GM12801 (cell line): ENCODE measurements around the gene SPDL1.

Experiments
- TF ChIP-seq, protein P1 (sequence below): IDR thresholded peaks from one replicate; pipeline ENCODE4 v1.5.1; 2011; ENCODE audit warnings: control low read depth; ENCODE audit not compliant: insufficient read length; ENCODE audit errors: extremely low read depth

SPDL1 gene

DNA sequence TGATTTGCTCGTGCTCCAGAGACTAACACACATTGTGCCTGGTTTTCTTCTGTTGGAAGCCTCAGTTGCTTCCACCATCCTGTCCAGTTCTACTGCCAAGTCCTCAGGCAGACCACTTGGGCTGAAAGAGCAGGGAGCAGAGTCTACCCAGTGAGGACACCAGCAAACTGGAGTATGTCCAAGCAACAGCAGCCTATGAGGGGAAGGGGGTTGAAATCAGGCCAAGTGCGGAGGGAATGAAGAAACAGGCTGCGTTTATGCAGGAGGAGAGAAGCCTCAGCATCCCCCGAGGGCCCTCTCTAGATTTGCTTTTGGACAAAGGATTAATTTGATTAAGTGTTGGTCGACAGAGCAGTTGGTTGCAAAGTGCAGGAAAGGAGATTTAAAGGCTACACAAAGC lies 68.0 kb downstream of the SPDL1 start:
- TF ChIP-seq, protein P1, sequence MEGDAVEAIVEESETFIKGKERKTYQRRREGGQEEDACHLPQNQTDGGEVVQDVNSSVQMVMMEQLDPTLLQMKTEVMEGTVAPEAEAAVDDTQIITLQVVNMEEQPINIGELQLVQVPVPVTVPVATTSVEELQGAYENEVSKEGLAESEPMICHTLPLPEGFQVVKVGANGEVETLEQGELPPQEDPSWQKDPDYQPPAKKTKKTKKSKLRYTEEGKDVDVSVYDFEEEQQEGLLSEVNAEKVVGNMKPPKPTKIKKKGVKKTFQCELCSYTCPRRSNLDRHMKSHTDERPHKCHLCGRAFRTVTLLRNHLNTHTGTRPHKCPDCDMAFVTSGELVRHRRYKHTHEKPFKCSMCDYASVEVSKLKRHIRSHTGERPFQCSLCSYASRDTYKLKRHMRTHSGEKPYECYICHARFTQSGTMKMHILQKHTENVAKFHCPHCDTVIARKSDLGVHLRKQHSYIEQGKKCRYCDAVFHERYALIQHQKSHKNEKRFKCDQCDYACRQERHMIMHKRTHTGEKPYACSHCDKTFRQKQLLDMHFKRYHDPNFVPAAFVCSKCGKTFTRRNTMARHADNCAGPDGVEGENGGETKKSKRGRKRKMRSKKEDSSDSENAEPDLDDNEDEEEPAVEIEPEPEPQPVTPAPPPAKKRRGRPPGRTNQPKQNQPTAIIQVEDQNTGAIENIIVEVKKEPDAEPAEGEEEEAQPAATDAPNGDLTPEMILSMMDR, result no peak

DNA sequence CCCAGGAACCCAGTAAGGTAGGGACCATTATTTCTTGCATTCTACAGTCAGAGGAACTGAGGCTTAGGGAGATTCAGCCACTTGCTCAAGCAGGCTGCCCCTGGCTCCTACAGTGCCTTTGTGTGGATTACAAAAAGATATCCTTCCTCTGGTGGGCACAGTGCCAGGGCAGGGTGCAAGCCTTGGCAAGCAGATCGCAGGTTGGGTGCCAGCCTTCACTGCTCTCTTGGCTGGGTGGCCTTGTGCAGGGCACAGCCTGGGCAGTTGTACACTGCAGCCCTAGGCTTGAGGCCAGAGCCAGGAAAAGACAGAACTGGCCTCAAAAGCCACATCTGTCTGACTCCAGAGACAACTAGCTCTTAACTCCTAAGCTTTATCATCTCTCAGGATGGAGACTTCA lies 68.5 kb downstream of the SPDL1 start:
- TF ChIP-seq, protein P1, result no peak

DNA sequence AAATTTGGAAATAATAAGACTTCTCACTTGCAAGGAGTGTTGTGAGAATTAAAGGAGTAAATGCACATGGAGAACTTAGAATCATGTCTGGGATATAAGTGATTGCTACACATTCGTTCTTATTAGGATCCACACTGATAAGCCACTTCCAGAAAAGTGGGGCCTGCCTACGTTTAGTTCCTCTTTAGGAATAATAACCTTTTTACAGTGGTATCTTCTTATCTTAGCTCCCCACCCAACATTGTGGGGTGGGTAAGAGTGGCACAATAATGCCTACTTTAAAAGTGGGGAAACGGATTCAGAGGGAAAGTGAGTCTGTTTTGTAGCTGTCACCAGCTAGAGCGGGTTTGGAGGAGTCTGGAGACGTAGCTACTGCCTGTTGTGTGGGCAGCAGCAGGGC lies 69.5 kb downstream of the SPDL1 start:
- TF ChIP-seq, protein P1, result no peak
